IgD-negative memory B cell (primary cell): ENCODE results near the gene BHLHA15. TPM values are rescaled to one million over a fixed set of nuclear protein-coding genes. Genes with fewer than 3 reads are reported as not detected.

Experiments
- H3K27ac Mint-ChIP-seq, 3 donors: one replicate each; pipeline ENCODE4 v1.8.0; 2020 to 2022; ENCODE audit warnings: mild to moderate bottlenecking in 3 of 3, mixed read lengths in 3 of 3, moderate library complexity in 1 of 3
- H3K27me3 Mint-ChIP-seq: one replicate; pipeline ENCODE4 v1.8.0; 2021; ENCODE audit warnings: mixed read lengths
- H3K36me3 Mint-ChIP-seq: one replicate; pipeline ENCODE4 v1.8.0; 2020; ENCODE audit warnings: mild to moderate bottlenecking, mixed read lengths
- H3K4me1 Mint-ChIP-seq, 3 donors: one replicate each; pipeline ENCODE4 v1.8.0; 2020 to 2022; ENCODE audit warnings: mixed read lengths in 3 of 3, mild to moderate bottlenecking in 1 of 3
- H3K4me3 Mint-ChIP-seq, 4 donors: one replicate each; pipeline ENCODE4 v1.8.0; 2020 to 2022; ENCODE audit warnings: mild to moderate bottlenecking in 4 of 4, mixed read lengths in 4 of 4, moderate library complexity in 3 of 4
- H3K9me3 Mint-ChIP-seq, 3 donors: one replicate each; pipeline ENCODE4 v1.8.0; 2020 to 2021; ENCODE audit warnings: mixed read lengths in 3 of 3, mild to moderate bottlenecking in 1 of 3
- polyA plus RNA-seq: library from polyadenylated mRNA; unstranded; fragments of 300-500 nt; fragmentation: Illumina TruSeq; gene quantifications from one replicate; pipeline ENCODE4 v1.2.3, GENCODE V29; 2021

BHLHA15 gene
- polyA plus RNA-seq = 5.3 TPM

DNA sequence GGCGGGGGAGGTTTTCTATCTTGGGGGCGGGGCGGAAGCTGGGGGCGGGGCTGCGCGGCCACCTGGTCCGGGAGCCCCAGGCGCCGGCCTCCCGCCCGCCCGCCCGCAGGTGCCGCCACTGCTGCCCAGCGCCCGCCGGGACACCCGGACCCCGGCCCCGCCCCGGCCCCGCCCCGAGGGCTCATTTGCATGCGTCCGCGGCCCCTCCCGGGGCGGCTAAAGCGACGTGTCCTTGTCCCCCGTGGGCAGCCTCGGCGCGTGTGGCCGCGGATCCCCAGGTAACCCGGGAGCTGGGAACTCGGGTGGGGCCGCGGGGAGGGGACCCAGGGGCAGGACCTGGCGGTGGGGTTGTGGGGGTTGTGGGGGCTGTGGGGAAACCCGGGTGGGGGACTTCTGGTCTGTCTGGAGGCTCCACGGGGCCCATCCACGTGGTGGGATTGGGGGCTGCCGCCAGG lies at the start of gene BHLHA15:
Gene BHLHA15 (plus strand): TSS at position 219 of the 455 bp plus-strand sequence. CDS start 871 bp downstream, outside the sequence.
- H3K27ac Mint-ChIP-seq = peak within 1 kb of the TSS in 1 of 3 donors; percentile 27
- peaks cover 6% of the 10 kb centered on the region for H3K36me3 Mint-ChIP-seq
- H3K9me3 Mint-ChIP-seq = no peaks in the 10 kb centered on the region
- peak within 1 kb of the TSS; percentile 44 to 86 (median 70) for H3K4me3 Mint-ChIP-seq
- peaks cover 16% of the 10 kb centered on the region for H3K27me3 Mint-ChIP-seq
- H3K4me1 Mint-ChIP-seq = peaks cover 0 to 5% (median 4%) of the 10 kb centered on the region in 3 donors

DNA sequence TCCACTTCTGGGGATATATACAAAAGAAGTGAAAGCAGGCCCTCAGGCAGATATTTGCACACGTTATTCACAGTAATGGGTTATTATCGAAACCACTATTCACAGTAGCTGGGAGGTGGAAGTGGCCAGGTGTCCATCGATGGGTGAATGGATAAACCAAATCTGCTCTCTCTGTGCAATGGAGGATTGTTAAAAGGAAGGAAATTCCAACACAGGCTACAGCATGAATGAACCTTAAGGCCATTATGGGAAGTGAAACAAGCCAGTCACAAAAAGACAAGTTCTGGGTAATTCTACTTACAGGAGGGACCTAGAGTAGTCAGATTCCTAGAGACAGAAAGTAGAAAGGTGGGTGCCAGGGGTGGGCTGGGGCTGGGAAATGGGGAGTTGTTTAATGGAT lies 48.5 kb upstream of the BHLHA15 start:
- Mint-ChIP-seq H3K4me1 (peaks cover 5 to 10% (median 6%) of the 10 kb centered on the region in 3 donors), H3K9me3 (no peaks in the 10 kb centered on the region), H3K4me3 (no peak overlapping the region), H3K27ac (no peak overlapping the region), H3K36me3 (peaks cover 7% of the 10 kb centered on the region), H3K27me3 (no peaks in the 10 kb centered on the region)

DNA sequence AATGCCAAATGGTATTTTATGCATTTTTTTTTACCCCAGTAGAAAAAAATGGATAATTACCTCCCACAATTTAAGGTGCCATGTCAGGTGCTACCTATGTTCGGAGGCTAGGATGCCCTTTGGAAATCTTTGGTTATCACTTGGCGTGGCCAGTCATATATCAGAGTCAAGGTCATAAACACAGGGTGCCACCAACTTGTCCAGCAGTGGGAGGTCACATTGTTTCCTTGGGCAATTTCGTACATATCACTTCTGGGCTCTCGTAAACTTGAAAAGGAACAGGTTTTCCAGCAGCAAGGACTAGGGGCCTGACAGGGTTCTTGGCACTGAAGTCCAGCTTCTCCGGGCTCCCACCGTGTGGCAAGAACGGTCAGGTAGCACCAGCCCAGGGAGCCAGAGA lies 48.0 kb upstream of the BHLHA15 start:
- Mint-ChIP-seq H3K27ac (no peak overlapping the region), H3K4me3 (no peak overlapping the region), H3K4me1 (peaks cover 5 to 10% (median 6%) of the 10 kb centered on the region in 3 donors), H3K36me3 (peaks cover 5% of the 10 kb centered on the region), H3K9me3 (no peaks in the 10 kb centered on the region), H3K27me3 (no peaks in the 10 kb centered on the region)

DNA sequence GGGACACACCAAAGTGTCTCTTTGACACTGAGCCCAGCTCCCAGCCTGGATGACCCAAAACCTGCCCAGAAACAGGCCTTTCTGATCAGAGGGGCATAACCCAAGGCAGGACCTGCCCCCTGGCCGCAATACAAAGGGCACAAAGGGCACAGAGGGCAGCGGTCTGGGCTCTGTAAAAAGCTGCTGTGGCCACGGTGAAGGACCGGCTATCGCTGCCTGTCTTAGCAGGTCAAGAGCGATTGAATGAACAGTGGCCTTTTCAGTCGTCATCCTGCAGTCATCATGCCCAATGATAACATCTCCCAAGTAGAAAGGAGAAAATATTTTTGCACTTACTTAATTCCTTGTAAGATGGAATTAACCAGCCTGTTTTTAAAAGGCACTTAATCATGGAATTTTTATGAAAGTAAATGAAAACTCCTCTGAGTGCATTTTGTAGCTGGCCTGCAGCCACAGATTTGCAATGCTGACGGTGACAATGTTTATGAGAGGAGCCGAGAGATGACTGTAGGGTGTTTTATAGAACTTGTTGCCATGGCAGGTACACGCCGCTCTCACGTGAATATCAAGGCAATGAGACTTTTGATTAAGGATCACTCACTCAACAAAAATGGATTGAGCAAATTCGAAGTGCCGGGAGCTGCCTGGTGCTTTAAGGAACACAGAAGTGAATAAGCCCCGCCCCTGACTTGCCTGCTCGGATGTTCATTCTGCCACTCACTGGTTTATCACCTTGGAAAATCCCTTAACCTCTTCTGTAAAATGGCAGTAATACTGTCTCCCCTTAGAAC lies 47.3 kb upstream of the BHLHA15 start:
- Mint-ChIP-seq H3K36me3 (peaks cover 4% of the 10 kb centered on the region), H3K27ac (no peak overlapping the region), H3K27me3 (no peaks in the 10 kb centered on the region), H3K9me3 (no peaks in the 10 kb centered on the region), H3K4me3 (no peak overlapping the region), H3K4me1 (peaks cover 7 to 12% (median 8%) of the 10 kb centered on the region in 3 donors)

DNA sequence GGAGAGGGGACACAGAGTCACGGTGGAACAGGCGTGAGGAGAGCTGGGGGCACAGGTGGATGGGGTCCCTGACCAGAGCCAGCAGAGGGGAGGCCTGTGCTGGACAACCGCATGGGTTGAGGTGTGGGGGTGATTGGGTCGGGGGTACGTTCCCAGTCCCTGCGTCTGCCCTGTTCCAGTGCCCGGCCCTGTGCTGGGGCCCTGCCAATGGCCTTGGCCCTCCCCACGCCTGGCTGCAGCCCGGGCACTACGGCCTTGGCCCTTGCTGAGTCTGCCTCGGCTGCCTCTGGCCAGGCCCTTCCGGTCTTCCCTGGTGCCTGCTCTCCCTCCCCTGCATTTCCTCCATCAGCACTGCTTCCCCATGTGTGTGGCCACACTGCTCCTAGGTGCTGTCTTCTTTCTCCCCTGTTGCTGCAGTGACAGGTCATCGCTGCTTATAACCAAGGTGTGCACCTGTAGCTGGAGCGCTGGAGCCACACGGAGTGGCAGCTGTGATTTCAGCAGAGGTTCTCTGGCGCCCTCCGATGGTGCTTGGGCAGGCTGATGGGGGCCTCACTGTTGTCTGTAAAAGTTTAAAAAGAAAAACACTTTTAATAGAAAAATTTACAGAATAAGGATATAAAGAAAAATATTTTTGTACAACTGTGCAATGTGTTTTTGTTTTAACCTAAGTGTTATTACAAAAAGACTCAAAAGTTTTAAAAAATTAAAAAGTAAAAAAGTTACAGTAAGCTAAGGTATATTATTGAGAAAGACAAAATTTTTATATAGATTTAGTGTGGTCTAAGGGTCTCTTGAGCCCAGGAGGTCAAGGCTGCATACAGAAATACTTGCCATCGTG lies 45.2 kb upstream of the BHLHA15 start:
- Mint-ChIP-seq H3K27me3 (no peaks in the 10 kb centered on the region), H3K9me3 (no peaks in the 10 kb centered on the region), H3K4me3 (no peak overlapping the region), H3K4me1 (peaks cover 7 to 12% (median 8%) of the 10 kb centered on the region in 3 donors), H3K27ac (no peak overlapping the region), H3K36me3 (peaks cover 1% of the 10 kb centered on the region)

DNA sequence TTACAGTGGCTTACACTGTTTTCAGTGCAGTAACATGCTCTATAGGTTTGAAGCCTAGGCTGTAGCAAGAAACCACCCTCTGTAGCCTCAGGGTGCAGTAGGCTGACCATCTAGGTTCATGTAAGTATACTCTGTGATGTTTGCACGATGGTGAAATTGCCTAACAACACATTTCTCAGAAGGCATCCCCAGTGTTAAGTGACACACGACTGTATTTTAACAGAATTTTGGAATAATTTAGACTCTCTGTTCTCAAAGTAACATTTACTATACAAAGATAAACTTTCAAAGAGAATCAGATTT lies 44.6 kb upstream of the BHLHA15 start:
- Mint-ChIP-seq H3K27ac (no peak overlapping the region), H3K9me3 (no peaks in the 10 kb centered on the region), H3K36me3 (peaks cover 1% of the 10 kb centered on the region), H3K27me3 (no peaks in the 10 kb centered on the region), H3K4me1 (peaks cover 7 to 12% (median 8%) of the 10 kb centered on the region in 3 donors), H3K4me3 (no peak overlapping the region)

DNA sequence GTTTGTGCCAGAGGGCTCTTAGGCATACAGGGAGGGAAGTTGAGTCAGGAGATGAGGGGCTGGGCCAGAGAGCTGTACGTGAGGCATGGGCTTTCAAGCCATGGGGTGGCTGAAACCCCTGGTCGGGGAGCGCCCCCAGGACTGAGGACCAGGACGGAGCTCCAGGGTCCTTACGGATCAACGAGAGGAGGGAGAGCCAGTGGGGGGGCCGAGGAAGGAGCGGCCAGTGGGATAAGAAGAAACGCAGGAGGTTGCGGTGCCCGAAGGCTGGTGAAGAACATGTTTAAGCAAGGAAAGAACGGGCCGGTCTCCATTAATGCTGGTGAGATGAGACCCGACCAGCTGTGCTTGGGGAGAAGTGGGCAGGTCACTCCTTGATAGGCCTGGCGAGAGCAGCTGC lies 43.6 kb upstream of the BHLHA15 start:
- H3K4me3 Mint-ChIP-seq = no peak overlapping the region
- H3K9me3 Mint-ChIP-seq = no peaks in the 10 kb centered on the region
- no peak overlapping the region for H3K27ac Mint-ChIP-seq
- H3K36me3 Mint-ChIP-seq = peaks cover 5% of the 10 kb centered on the region
- H3K4me1 Mint-ChIP-seq = peaks cover 6 to 9% (median 7%) of the 10 kb centered on the region in 3 donors
- no peaks in the 10 kb centered on the region for H3K27me3 Mint-ChIP-seq

DNA sequence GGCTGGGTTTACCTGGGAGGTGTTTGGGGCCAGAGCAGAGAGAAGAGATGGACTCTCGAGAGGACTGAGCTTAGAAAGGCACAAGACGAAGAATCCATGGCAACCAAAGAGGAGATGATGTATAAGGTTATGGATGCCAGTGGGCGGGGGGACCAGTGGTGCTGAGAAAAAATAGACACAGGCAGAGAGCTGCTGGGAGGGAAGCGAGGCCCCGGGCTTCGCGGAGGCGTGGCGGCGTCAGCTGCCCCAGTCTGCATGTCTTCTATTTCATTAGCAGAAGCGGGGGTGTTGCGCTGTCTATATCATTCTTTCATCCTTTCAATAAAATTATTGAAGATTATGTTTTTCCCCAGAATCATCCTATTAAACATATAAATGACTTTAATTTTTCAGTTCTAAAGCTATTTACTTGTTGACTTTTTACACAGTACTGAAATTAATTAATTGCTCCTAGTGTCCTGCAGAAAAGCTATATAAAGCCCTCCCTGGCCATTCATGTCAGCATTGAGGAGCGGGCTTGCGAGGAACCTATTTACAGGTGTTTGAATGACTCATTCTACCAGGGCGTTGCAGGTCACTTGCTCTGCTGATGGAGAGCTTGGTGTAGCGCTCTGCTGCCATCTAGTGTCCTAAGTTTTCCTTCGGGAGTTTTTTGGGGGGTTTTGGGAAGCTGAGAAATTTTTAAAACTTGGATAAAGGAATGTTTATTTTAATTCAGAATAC lies 42.9 kb upstream of the BHLHA15 start:
- Mint-ChIP-seq H3K36me3 (peaks cover 5% of the 10 kb centered on the region), H3K27ac (no peak overlapping the region), H3K27me3 (no peaks in the 10 kb centered on the region), H3K9me3 (no peaks in the 10 kb centered on the region), H3K4me1 (peaks cover 3 to 4% (median 4%) of the 10 kb centered on the region in 3 donors), H3K4me3 (no peak overlapping the region)

DNA sequence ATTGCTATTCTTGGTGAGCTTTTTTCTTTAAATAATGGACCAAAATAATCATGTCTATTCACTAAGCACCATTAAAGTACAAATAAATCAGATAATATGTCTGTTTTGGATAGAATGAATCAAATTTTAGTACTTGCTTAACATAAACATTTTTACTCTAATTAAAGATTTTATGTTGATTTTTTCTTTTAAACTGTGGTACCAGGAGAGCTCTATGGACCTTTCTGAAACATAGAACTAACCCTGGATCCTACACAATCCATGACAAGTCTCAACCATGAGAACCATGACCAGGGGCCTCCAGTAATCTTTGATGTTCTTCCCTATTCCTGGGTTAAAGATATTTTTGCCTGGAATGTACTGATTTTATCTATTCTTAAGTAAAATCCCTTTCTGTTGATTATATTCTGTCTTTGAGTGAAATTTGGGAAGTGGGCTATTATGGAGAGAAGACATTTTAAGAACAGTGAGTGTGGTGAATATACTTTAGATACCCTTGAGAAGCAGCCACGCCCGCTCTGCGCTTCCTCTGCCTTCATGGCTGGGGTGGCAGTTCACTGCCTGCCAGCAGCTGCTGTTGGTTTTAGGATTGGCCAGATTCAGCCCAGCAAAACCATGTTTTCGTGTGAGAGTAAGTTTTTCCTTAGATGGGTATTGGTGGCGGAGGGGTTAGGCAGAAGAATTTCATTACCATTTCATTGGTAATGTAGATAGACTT lies 42.2 kb upstream of the BHLHA15 start:
- Mint-ChIP-seq H3K4me3 (no peak overlapping the region), H3K36me3 (peaks cover 5% of the 10 kb centered on the region), H3K27ac (no peak overlapping the region), H3K27me3 (no peaks in the 10 kb centered on the region), H3K4me1 (peaks cover 3 to 4% (median 4%) of the 10 kb centered on the region in 3 donors), H3K9me3 (no peaks in the 10 kb centered on the region)

DNA sequence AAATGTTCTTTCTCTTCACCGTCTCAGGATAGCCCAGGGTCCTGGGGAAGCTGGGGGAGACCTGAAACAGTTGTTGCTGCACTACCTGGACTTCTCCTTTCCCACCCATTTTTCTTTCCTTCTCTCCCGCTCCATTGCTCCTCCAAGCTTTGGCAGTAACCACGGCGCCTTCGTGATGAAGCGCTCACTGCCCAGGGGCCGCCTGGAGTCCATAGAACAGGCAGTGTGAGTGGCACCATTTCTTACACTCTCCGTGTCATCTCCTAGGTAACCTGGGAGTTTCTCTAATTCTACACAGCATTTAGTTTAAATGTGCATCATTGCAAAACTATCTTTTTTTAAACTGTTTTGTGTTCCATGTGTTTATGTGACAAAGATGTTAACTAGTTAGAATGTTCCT lies 40.3 kb upstream of the BHLHA15 start:
- Mint-ChIP-seq H3K27me3 (no peaks in the 10 kb centered on the region), H3K4me3 (peak overlapping the region in 1 of 4 donors; percentile 39), H3K36me3 (peaks cover 8% of the 10 kb centered on the region), H3K4me1 (peaks cover 1 to 4% (median 3%) of the 10 kb centered on the region in 3 donors), H3K27ac (peak overlapping the region in 1 of 3 donors; percentile 63), H3K9me3 (no peaks in the 10 kb centered on the region)

DNA sequence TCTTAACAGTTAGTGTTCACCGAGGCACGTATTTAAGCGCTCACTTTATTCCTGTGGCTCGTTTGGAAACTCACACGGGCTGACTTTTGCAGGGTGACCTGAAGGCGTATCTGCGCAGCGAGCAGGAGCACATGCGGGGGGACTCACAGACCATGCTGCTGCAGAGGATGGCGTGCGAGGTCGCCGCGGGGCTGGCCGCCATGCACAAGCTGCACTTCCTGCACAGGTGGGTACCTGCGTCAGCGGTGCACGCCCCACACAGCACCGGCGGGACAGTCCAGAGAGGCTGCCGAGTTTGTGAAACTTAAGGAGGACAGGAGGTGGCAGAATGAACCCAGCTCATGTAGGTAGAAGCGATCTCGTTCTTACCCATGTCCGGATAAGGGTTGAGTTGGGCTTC lies 39.8 kb upstream of the BHLHA15 start:
- Mint-ChIP-seq H3K36me3 (peaks cover 7% of the 10 kb centered on the region), H3K9me3 (no peaks in the 10 kb centered on the region), H3K4me1 (peaks cover 1 to 3% (median 2%) of the 10 kb centered on the region in 3 donors), H3K27me3 (no peaks in the 10 kb centered on the region), H3K4me3 (no peak overlapping the region), H3K27ac (no peak overlapping the region)

DNA sequence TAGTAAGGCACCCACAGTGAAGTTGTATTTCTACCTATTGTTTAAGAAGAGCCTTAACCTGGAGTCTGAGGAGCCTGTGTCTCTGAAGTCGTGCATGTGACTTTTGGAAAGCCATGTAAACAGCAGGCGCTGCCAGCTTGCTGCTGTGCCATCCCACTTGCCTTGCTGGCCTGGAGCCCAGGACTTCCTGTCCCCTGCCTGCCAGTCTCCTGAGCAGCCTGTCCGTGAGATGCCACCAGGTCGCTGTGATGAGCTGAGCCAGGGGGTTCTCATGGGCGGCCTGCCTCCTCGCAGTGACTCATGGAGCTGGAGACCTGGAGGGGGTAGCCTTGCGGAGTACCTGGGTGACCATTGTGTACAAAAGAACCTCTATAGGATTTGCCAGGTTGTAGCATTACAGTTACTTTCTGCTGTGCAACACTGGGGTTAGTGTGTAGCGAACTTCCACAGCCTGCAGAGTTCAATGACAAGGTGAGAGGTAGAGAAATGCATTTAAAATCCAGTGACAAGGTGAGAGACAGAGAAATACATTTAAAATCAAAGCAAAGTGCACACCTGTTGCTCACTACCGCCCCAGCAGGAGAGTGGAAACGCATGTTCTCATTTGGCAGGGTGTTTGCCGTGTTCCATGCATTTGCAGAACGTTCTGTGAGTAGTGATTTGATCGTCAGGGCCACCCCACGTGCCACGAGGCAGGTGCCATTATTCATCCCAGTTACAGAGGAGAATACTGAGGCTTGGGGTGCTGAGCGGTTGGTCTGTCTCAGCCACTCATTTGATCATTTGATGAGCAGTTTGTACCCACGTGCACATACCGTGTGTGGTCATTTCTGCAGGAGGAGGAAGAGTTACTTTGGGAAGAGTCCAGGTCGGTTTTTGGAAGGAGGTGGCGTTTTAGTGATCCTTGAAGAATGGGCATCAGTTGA lies 36.6 kb upstream of the BHLHA15 start:
- peaks cover 7% of the 10 kb centered on the region for H3K36me3 Mint-ChIP-seq
- H3K4me1 Mint-ChIP-seq = no peaks in the 10 kb centered on the region
- no peak overlapping the region for H3K27ac Mint-ChIP-seq
- H3K27me3 Mint-ChIP-seq = no peaks in the 10 kb centered on the region
- H3K4me3 Mint-ChIP-seq = no peak overlapping the region
- H3K9me3 Mint-ChIP-seq = no peaks in the 10 kb centered on the region

DNA sequence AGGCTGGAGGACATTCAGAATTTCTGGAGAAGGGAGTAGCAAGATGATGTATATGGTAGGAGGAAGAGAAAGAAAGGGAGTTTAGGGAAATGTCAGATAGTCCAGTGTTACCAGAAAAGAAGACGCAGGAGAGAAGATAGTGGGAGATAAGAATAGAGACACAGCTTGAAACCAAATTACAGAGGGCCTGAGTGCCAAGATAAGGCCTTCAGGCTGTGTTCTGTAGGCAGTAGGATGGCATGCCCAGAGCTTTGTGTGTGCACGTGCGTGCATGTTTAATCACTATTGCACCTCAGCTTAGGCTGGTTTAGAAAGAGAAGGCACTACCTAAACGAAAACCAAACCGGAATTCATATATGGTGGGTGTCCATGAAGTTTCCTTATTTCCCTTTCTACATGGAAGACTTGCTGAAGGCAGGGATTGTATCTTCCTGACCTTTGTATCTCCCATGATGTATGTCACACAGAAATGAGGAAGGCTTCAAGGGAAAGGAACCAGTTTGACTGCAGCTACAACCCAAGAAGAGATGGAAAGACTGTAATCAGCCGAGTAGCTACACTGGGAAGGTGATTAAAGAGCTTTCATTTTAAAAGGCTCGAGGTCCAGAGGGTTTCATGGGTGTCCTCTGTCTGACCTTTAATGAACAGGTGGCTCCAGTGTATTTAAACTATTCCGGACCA lies 35.8 kb upstream of the BHLHA15 start:
- Mint-ChIP-seq H3K4me1 (no peaks in the 10 kb centered on the region), H3K27me3 (no peaks in the 10 kb centered on the region), H3K36me3 (peaks cover 7% of the 10 kb centered on the region), H3K27ac (no peak overlapping the region), H3K4me3 (no peak overlapping the region), H3K9me3 (no peaks in the 10 kb centered on the region)
